AG04450 (cell line): ENCODE data around the gene KRT9. TPM values are rescaled to one million over a fixed set of nuclear protein-coding genes. Genes with fewer than 3 reads are reported as not detected.

Experiments
- CTCF ChIA-PET: fragments of 300-600, 350-600 bp; formaldehyde crosslinking; extraction: SDS; loops from one replicate; lab custom pipeline; 2022; ENCODE audit warnings: antibody characterized with exemption, inconsistent platforms; lab: Charles Lee
- POLR2A ChIA-PET: fragments of 350-600 bp; formaldehyde crosslinking; extraction: SDS; loops from one replicate; lab custom pipeline; 2021; ENCODE audit warnings: antibody characterized with exemption, inconsistent platforms; lab: Yijun Ruan, JAX
- DNase-seq: peaks from one replicate; pipeline ENCODE4 v3.0.0-alpha.2; 2011; ENCODE audit warnings: low read depth, low spot score
- H3K27ac ChIP-seq: one replicate; pipeline ENCODE4 v1.5.1; 2012; ENCODE audit warnings: low read depth, low read length, control low read depth
- H3K27me3 ChIP-seq: one replicate; pipeline ENCODE4 v1.6.0; 2012; ENCODE audit warnings: low read length; ENCODE audit not compliant: control insufficient read depth, insufficient read depth
- H3K4me3 ChIP-seq: 2 replicates; pipeline ENCODE4 v1.5.1; 2011; ENCODE audit warnings: mild to moderate bottlenecking, low read depth, low read length, control low read depth
- H3K9me3 ChIP-seq: 2 replicates; pipeline ENCODE4 v1.5.1; 2012; ENCODE audit warnings: low read length; ENCODE audit not compliant: control insufficient read depth, insufficient read depth
- polyA plus RNA-seq: library from polyadenylated mRNA; depleted of rRNA; stranded (reverse); fragments of >200 nt; gene quantifications from 2 replicates; pipeline ENCODE4 v1.2.3, GENCODE V29; 2011
- TF ChIP-seq, protein P1 (sequence below): IDR thresholded peaks from 2 replicates; pipeline ENCODE4 v1.5.1; 2011; ENCODE audit warnings: low read depth, low read length, control low read depth, inconsistent platforms

Gene KRT9
- polyA plus RNA-seq, 1 experiment: not detected

DNA sequence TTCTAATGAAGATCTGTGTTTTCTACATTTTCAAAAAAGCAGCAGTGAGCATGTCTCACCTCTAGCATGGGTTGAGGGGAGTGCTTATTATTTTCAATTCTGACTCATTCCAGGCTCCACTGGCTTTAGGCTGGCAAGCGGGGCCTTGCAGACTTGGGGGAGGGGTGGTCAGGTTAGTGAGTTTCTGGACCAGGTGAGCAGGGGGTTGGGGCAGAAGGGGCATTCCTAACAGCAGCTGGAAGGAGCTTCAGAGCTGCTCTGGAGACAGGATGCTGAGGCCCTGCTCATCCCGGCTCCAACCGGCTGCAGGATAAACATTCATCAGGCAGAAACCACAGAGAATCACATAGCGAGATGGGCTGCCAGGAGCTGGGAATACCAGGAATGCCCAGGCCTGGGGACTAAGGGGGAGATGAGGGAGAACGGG lies 33.3 kb downstream of the KRT9 start:
- Histone ChIP-seq H3K9me3 (no peaks in the 10 kb centered on the region; the same call in 1 of the 2 replicates), H3K27me3 (no peaks in the 10 kb centered on the region), H3K27ac (peak overlapping the region; percentile 61), H3K4me3 (no peak overlapping the region)
- CTCF ChIA-PET: interaction anchor here (0.7 to 6.6 kb wide), 6 partner anchors 11 to 682 kb away, joined by 3 to 60 read pairs (median 5); no protein-coding TSS in a partner anchor
- DNase-seq: no peak
- TF ChIP-seq, protein P1, sequence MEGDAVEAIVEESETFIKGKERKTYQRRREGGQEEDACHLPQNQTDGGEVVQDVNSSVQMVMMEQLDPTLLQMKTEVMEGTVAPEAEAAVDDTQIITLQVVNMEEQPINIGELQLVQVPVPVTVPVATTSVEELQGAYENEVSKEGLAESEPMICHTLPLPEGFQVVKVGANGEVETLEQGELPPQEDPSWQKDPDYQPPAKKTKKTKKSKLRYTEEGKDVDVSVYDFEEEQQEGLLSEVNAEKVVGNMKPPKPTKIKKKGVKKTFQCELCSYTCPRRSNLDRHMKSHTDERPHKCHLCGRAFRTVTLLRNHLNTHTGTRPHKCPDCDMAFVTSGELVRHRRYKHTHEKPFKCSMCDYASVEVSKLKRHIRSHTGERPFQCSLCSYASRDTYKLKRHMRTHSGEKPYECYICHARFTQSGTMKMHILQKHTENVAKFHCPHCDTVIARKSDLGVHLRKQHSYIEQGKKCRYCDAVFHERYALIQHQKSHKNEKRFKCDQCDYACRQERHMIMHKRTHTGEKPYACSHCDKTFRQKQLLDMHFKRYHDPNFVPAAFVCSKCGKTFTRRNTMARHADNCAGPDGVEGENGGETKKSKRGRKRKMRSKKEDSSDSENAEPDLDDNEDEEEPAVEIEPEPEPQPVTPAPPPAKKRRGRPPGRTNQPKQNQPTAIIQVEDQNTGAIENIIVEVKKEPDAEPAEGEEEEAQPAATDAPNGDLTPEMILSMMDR: no peak
- POLR2A ChIA-PET: interaction anchor here (0.6 kb wide), 1 partner anchor 1016 kb away, joined by 3 read pairs; no protein-coding TSS in a partner anchor

GRCh38 chr17:41537990-41538389 lies 33.9 kb downstream of the KRT9 start:
- ChIA-PET POLR2A (no interaction called here), CTCF (interaction anchor here (0.7 to 6.6 kb wide), 6 partner anchors 11 to 681 kb away, joined by 3 to 60 read pairs (median 4); no protein-coding TSS in a partner anchor)
- H3K4me3 ChIP-seq: no peak overlapping the region
- DNase-seq: no peak
- no peak overlapping the region for H3K27ac ChIP-seq
- TF ChIP-seq, protein P1: no peak
- H3K9me3 ChIP-seq: no peaks in the 10 kb centered on the region; the same call in 1 of the 2 replicates
- no peaks in the 10 kb centered on the region for H3K27me3 ChIP-seq

DNA sequence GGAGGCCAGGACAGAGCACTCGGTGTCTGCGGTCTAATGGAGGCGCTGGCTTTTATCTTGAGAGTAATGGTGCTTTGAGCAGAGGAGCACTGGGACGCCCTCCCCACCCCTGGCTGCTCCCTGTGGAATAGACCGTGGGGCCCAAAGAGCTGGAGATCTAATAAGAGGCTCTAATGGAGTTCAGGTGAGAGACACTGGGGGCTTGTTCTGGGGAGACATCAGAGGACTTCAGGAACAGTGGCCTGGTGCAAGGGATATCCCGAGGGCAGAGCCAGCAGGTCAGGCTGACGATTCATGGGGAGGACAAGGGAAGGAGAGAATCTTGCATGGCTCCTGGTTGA lies 34.3 kb downstream of the KRT9 start:
- ChIA-PET POLR2A (no interaction called here), CTCF (interaction anchor here (1.2 to 6.6 kb wide), 4 partner anchors 12 to 681 kb away, joined by 3 to 60 read pairs (median 4); no protein-coding TSS in a partner anchor)
- Histone ChIP-seq H3K4me3 (no peak overlapping the region), H3K27me3 (no peaks in the 10 kb centered on the region), H3K9me3 (no peaks in the 10 kb centered on the region; the same call in 1 of the 2 replicates), H3K27ac (no peak overlapping the region)
- TF ChIP-seq, protein P1: no peak
- no peak for DNase-seq

DNA sequence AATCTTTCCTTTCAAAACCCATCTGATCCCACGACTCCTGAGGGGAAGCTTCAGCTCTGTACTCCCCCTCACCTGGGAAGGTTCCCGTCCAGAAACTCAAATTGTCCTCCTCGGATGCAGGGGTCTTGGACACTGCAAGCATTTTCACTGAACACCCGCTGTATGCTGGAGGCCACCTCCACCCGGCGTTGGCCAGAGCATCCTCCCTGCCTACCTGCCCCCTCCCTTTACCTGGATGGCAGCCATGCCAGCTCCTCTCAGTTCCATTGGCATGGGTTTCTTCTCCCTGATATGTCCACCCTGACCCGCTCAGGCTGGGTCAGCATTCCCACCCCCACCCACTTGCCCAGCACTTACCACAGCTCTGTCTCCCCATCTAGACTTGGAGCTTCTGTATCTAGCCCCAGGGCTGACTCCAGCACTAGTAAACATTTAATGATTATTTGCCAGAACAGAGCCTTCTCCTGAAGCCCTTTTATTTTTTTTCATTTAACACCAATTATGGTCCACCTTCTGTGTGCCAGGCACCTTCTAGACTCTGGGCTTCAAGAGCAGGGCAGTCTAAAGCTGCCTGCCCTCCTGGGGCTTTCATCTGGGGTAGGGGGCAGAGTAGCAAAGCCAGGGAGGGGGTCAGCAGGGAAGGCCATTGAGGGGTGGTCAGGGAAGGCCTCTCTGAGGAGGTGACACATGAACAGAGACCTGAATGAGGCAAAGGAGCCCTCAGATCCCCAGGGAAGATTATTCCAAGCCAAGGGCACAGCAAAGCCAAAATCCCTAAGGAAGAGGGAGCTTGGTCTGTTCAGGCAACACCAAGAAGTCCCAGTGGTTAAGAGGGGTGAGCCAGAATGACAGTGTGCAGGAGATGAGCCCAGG lies 34.9 kb downstream of the KRT9 start:
- Histone ChIP-seq H3K27ac (no peak overlapping the region), H3K27me3 (no peaks in the 10 kb centered on the region), H3K9me3 (no peaks in the 10 kb centered on the region; the same call in 1 of the 2 replicates), H3K4me3 (no peak overlapping the region)
- TF ChIP-seq, protein P1: no peak
- DNase-seq: no peak
- ChIA-PET POLR2A (no interaction called here), CTCF (interaction anchor here (1.2 to 6.6 kb wide), 2 partner anchors 12 to 112 kb away, joined by 4 to 60 read pairs; no protein-coding TSS in a partner anchor)
